ENCODE data around the gene TMEM163.

TMEM163 gene

GRCh38 chr2:134626781-134627180 lies 92.0 kb downstream of the TMEM163 start:
- WGBS (ENCODE audit: extremely low coverage, insufficient coverage, low lambda C conversion rate), result no CpG with 5 or more reads among the region's 4 CpGs
- no peak overlapping the region for H3K56ac ChIP-seq (ENCODE audit: low read length)
- H2BK120ac ChIP-seq (ENCODE audit: low read depth, low read length), result no peak overlapping the region

GRCh38 chr2:134625311-134625710 lies 93.5 kb downstream of the TMEM163 start:
- no peak overlapping the region for H3K56ac ChIP-seq (ENCODE audit: low read length)
- no peaks in the 10 kb centered on the region for H3K79me1 ChIP-seq (ENCODE audit: low read length)
- WGBS (ENCODE audit: extremely low coverage, insufficient coverage, low lambda C conversion rate), result no CpG with 5 or more reads among the region's 4 CpGs
- H3K36me3 ChIP-seq (ENCODE audit: control insufficient read depth, insufficient read depth, low read length), result no peaks in the 10 kb centered on the region
- H2BK120ac ChIP-seq (ENCODE audit: low read depth, low read length), result no peak overlapping the region
- no peak overlapping the region for H3K27ac ChIP-seq (ENCODE audit: low read depth, low read length)
- no peaks in the 10 kb centered on the region for H3K4me1 ChIP-seq (ENCODE audit: control insufficient read depth, low read depth, low read length)
- no peak overlapping the region for H3K23ac ChIP-seq (ENCODE audit: low read length)
- H2BK5ac ChIP-seq (ENCODE audit: low read length), result no peak overlapping the region
- no peak overlapping the region for H2AK5ac ChIP-seq (ENCODE audit: low read length)
- no peaks in the 10 kb centered on the region for H3K79me2 ChIP-seq (ENCODE audit: control insufficient read depth, insufficient read depth, low read length)
- no peak overlapping the region for H3K18ac ChIP-seq (ENCODE audit: low read length)
- H4K5ac ChIP-seq (ENCODE audit: low read length), result no peak overlapping the region
- no peak overlapping the region for H4K8ac ChIP-seq (ENCODE audit: low read depth, low read length)
- H3K9ac ChIP-seq (ENCODE audit: low read length), result no peak overlapping the region
- H3K27me3 ChIP-seq (ENCODE audit: insufficient read depth, low read length, poor library complexity), result no peaks in the 10 kb centered on the region
- DNase-seq, result no peak
- H3K4me2 ChIP-seq (ENCODE audit: low read length), result no peak overlapping the region
- no peak overlapping the region for H3K4me3 ChIP-seq (ENCODE audit: low read length)
- no peak overlapping the region for H3K4ac ChIP-seq (ENCODE audit: low read depth, low read length)
- H2BK15ac ChIP-seq (replicated peaks; ENCODE audit: low read depth), result no peak overlapping the region

More at GRCh38 chr2:134626781-134627180, 92.0 kb downstream of the TMEM163 start:
- no peaks in the 10 kb centered on the region for H3K4me1 ChIP-seq (ENCODE audit: control insufficient read depth, low read depth, low read length)
- no peak overlapping the region for H3K23ac ChIP-seq (ENCODE audit: low read length)
- no peak for DNase-seq
- H3K27me3 ChIP-seq (ENCODE audit: insufficient read depth, low read length, poor library complexity), result no peaks in the 10 kb centered on the region
- H3K27ac ChIP-seq (ENCODE audit: low read depth, low read length), result no peak overlapping the region
- no peaks in the 10 kb centered on the region for H3K36me3 ChIP-seq (ENCODE audit: control insufficient read depth, insufficient read depth, low read length)
- no peak overlapping the region for H4K8ac ChIP-seq (ENCODE audit: low read depth, low read length)
- no peak overlapping the region for H3K18ac ChIP-seq (ENCODE audit: low read length)
- no peak overlapping the region for H3K4me3 ChIP-seq (ENCODE audit: low read length)
- H3K79me1 ChIP-seq (ENCODE audit: low read length), result no peaks in the 10 kb centered on the region
- no peak overlapping the region for H3K9ac ChIP-seq (ENCODE audit: low read length)
- H2BK5ac ChIP-seq (ENCODE audit: low read length), result no peak overlapping the region
- H3K79me2 ChIP-seq (ENCODE audit: control insufficient read depth, insufficient read depth, low read length), result no peaks in the 10 kb centered on the region
- H3K4ac ChIP-seq (ENCODE audit: low read depth, low read length), result no peak overlapping the region
- no peak overlapping the region for H3K4me2 ChIP-seq (ENCODE audit: low read length)
- H4K5ac ChIP-seq (ENCODE audit: low read length), result no peak overlapping the region
- H2BK15ac ChIP-seq (replicated peaks; ENCODE audit: low read depth), result no peak overlapping the region
- no peak overlapping the region for H2AK5ac ChIP-seq (ENCODE audit: low read length)

- no peak overlapping the region for H2BK5ac ChIP-seq (ENCODE audit: low read length)
- no CpG with 5 or more reads among the region's 3 CpGs for WGBS (ENCODE audit: extremely low coverage, insufficient coverage, low lambda C conversion rate)
- H3K56ac ChIP-seq (ENCODE audit: low read length), result no peak overlapping the region
Measured at GRCh38 chr2:134623796-134624195, 95.0 kb downstream of the TMEM163 start.

GRCh38 chr2:134623046-134623445 lies 95.8 kb downstream of the TMEM163 start:
- Histone ChIP-seq H4K8ac (ENCODE audit: low read depth, low read length) (no peak overlapping the region), H2BK5ac (ENCODE audit: low read length) (no peak overlapping the region), H3K56ac (ENCODE audit: low read length) (no peak overlapping the region), H4K5ac (ENCODE audit: low read length) (no peak overlapping the region), H3K18ac (ENCODE audit: low read length) (no peak overlapping the region), H3K23ac (ENCODE audit: low read length) (no peak overlapping the region), H2BK15ac (replicated peaks; ENCODE audit: low read depth) (no peak overlapping the region), H2BK120ac (ENCODE audit: low read depth, low read length) (no peak overlapping the region), H3K79me1 (ENCODE audit: low read length) (no peaks in the 10 kb centered on the region), H3K4me1 (ENCODE audit: control insufficient read depth, low read depth, low read length) (no peaks in the 10 kb centered on the region), H3K79me2 (ENCODE audit: control insufficient read depth, insufficient read depth, low read length) (no peaks in the 10 kb centered on the region), H3K4ac (ENCODE audit: low read depth, low read length) (no peak overlapping the region), H3K36me3 (ENCODE audit: control insufficient read depth, insufficient read depth, low read length) (no peaks in the 10 kb centered on the region), H3K9ac (ENCODE audit: low read length) (no peak overlapping the region), H3K4me2 (ENCODE audit: low read length) (no peak overlapping the region), H3K27ac (ENCODE audit: low read depth, low read length) (no peak overlapping the region), H2AK5ac (ENCODE audit: low read length) (no peak overlapping the region), H3K27me3 (ENCODE audit: insufficient read depth, low read length, poor library complexity) (no peaks in the 10 kb centered on the region), H3K4me3 (ENCODE audit: low read length) (no peak overlapping the region)
- DNase-seq, result no peak
- WGBS (ENCODE audit: extremely low coverage, insufficient coverage, low lambda C conversion rate), result no CpG with 5 or more reads among the region's 3 CpGs

More at GRCh38 chr2:134623796-134624195, 95.0 kb downstream of the TMEM163 start:
- Histone ChIP-seq H2BK120ac (ENCODE audit: low read depth, low read length) (no peak overlapping the region), H3K4me3 (ENCODE audit: low read length) (no peak overlapping the region), H3K79me1 (ENCODE audit: low read length) (no peaks in the 10 kb centered on the region), H3K4ac (ENCODE audit: low read depth, low read length) (no peak overlapping the region), H3K4me1 (ENCODE audit: control insufficient read depth, low read depth, low read length) (no peaks in the 10 kb centered on the region), H3K23ac (ENCODE audit: low read length) (no peak overlapping the region), H4K8ac (ENCODE audit: low read depth, low read length) (no peak overlapping the region), H3K27me3 (ENCODE audit: insufficient read depth, low read length, poor library complexity) (no peaks in the 10 kb centered on the region), H3K79me2 (ENCODE audit: control insufficient read depth, insufficient read depth, low read length) (no peaks in the 10 kb centered on the region), H3K27ac (ENCODE audit: low read depth, low read length) (no peak overlapping the region), H2BK15ac (replicated peaks; ENCODE audit: low read depth) (no peak overlapping the region), H4K5ac (ENCODE audit: low read length) (no peak overlapping the region), H3K4me2 (ENCODE audit: low read length) (no peak overlapping the region), H2AK5ac (ENCODE audit: low read length) (no peak overlapping the region), H3K36me3 (ENCODE audit: control insufficient read depth, insufficient read depth, low read length) (no peaks in the 10 kb centered on the region), H3K9ac (ENCODE audit: low read length) (no peak overlapping the region), H3K18ac (ENCODE audit: low read length) (no peak overlapping the region)
- DNase-seq, result no peak

- H3K36me3 ChIP-seq (ENCODE audit: control insufficient read depth, insufficient read depth, low read length), result no peaks in the 10 kb centered on the region
- no CpG with 5 or more reads among the region's 10 CpGs for WGBS (ENCODE audit: extremely low coverage, insufficient coverage, low lambda C conversion rate)
- no peaks in the 10 kb centered on the region for H3K79me1 ChIP-seq (ENCODE audit: low read length)
- no peak overlapping the region for H3K4ac ChIP-seq (ENCODE audit: low read depth, low read length)
- H2AK5ac ChIP-seq (ENCODE audit: low read length), result no peak overlapping the region
- H3K4me2 ChIP-seq (ENCODE audit: low read length), result no peak overlapping the region
- no peak overlapping the region for H3K18ac ChIP-seq (ENCODE audit: low read length)
- DNase-seq, result no peak
- H2BK5ac ChIP-seq (ENCODE audit: low read length), result no peak overlapping the region
- no peaks in the 10 kb centered on the region for H3K79me2 ChIP-seq (ENCODE audit: control insufficient read depth, insufficient read depth, low read length)
- H4K5ac ChIP-seq (ENCODE audit: low read length), result no peak overlapping the region
- no peak overlapping the region for H3K27ac ChIP-seq (ENCODE audit: low read depth, low read length)
- no peak overlapping the region for H4K8ac ChIP-seq (ENCODE audit: low read depth, low read length)
- H3K23ac ChIP-seq (ENCODE audit: low read length), result no peak overlapping the region
- H3K4me3 ChIP-seq (ENCODE audit: low read length), result no peak overlapping the region
- no peak overlapping the region for H3K56ac ChIP-seq (ENCODE audit: low read length)
- no peak overlapping the region for H2BK15ac ChIP-seq (replicated peaks; ENCODE audit: low read depth)
- no peak overlapping the region for H2BK120ac ChIP-seq (ENCODE audit: low read depth, low read length)
- no peaks in the 10 kb centered on the region for H3K27me3 ChIP-seq (ENCODE audit: insufficient read depth, low read length, poor library complexity)
- H3K9ac ChIP-seq (ENCODE audit: low read length), result no peak overlapping the region
- no peaks in the 10 kb centered on the region for H3K4me1 ChIP-seq (ENCODE audit: control insufficient read depth, low read depth, low read length)
Measured at GRCh38 chr2:134621939-134622705, 96.7 kb downstream of the TMEM163 start.

GRCh38 chr2:134619250-134619649 lies 99.5 kb downstream of the TMEM163 start:
- no peak overlapping the region for H3K18ac ChIP-seq (ENCODE audit: low read length)
- DNase-seq, result no peak
- no peak overlapping the region for H2BK120ac ChIP-seq (ENCODE audit: low read depth, low read length)
- no peak overlapping the region for H3K4ac ChIP-seq (ENCODE audit: low read depth, low read length)
- H3K79me1 ChIP-seq (ENCODE audit: low read length), result no peaks in the 10 kb centered on the region
- no peaks in the 10 kb centered on the region for H3K79me2 ChIP-seq (ENCODE audit: control insufficient read depth, insufficient read depth, low read length)
- no peaks in the 10 kb centered on the region for H3K4me1 ChIP-seq (ENCODE audit: control insufficient read depth, low read depth, low read length)
- no CpG with 5 or more reads among the region's 4 CpGs for WGBS (ENCODE audit: extremely low coverage, insufficient coverage, low lambda C conversion rate)
- no peak overlapping the region for H3K4me3 ChIP-seq (ENCODE audit: low read length)
- H3K4me2 ChIP-seq (ENCODE audit: low read length), result no peak overlapping the region
- no peak overlapping the region for H4K8ac ChIP-seq (ENCODE audit: low read depth, low read length)
- no peak overlapping the region for H2BK15ac ChIP-seq (replicated peaks; ENCODE audit: low read depth)
- no peak overlapping the region for H3K9ac ChIP-seq (ENCODE audit: low read length)
- no peaks in the 10 kb centered on the region for H3K36me3 ChIP-seq (ENCODE audit: control insufficient read depth, insufficient read depth, low read length)
- H3K23ac ChIP-seq (ENCODE audit: low read length), result no peak overlapping the region
- H3K27me3 ChIP-seq (ENCODE audit: insufficient read depth, low read length, poor library complexity), result no peaks in the 10 kb centered on the region
- no peak overlapping the region for H3K56ac ChIP-seq (ENCODE audit: low read length)
- H2BK5ac ChIP-seq (ENCODE audit: low read length), result no peak overlapping the region
- H2AK5ac ChIP-seq (ENCODE audit: low read length), result no peak overlapping the region
- no peak overlapping the region for H3K27ac ChIP-seq (ENCODE audit: low read depth, low read length)
- H4K5ac ChIP-seq (ENCODE audit: low read length), result no peak overlapping the region

Measured in mesendoderm (in vitro differentiated cells).